NCI-H510A (cell line): ENCODE results near the gene MSLN.
"Not testable (repeated sequence)": the region's sequence is repeated elsewhere in the genome, so short reads cannot be mapped to it uniquely, and the experiment has no call there.

Source experiments
- DNase-seq: peaks from one replicate; lab custom pipeline; 2025; lab: John Stamatoyannopoulos, UW

MSLN gene

GRCh38 chr16:760065-760464 lies 469 bp upstream of the MSLN start:
- no peak for DNase-seq

DNA sequence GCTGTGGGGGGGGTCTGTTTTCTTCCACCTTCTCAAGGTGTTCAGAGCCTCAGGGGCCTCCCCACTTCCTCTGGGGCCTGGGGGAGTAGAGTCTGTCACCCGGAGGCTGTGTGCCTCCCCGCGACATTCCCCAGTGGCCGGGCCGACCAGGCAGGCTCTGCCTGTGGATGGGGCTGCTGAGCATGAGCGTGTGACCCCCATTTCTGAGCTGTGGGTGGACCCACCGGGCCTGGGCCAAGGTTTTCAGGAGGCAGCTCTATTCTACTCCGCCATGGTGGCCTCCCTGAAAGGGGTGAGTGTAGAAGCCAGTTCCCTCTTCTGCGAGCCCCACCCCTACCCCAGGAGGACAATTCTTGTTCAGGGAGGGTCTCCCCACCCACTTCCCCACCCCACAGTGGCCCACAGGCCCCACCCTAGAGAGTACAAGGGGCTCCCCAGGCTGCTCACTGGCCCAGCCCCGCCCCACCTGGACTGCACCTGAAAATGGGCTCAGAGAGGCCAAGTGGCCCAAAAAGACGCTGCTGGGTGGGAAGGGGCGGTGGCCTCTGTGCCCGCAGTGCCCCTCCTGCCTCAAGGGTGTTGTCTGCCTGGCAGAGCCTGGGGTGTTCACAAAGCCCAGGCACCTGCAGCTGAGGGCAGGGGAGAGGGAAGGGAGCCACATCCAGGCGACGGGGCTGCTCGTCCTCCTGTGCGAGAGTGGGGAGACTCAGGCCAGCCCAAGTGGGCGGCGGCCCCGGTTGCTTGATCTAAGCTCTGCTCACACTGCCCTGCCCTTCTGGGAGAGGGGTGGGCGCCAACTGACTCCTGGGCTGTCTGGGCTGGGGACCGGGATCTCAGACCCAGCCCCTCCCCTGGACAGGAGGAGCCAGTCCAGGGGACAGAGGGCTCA lies 1.3 kb downstream of the MSLN start:
- no peak for DNase-seq

GRCh38 chr16:762595-763268 lies 2.2 kb downstream of the MSLN start:
- DNase-seq = no peak

DNA sequence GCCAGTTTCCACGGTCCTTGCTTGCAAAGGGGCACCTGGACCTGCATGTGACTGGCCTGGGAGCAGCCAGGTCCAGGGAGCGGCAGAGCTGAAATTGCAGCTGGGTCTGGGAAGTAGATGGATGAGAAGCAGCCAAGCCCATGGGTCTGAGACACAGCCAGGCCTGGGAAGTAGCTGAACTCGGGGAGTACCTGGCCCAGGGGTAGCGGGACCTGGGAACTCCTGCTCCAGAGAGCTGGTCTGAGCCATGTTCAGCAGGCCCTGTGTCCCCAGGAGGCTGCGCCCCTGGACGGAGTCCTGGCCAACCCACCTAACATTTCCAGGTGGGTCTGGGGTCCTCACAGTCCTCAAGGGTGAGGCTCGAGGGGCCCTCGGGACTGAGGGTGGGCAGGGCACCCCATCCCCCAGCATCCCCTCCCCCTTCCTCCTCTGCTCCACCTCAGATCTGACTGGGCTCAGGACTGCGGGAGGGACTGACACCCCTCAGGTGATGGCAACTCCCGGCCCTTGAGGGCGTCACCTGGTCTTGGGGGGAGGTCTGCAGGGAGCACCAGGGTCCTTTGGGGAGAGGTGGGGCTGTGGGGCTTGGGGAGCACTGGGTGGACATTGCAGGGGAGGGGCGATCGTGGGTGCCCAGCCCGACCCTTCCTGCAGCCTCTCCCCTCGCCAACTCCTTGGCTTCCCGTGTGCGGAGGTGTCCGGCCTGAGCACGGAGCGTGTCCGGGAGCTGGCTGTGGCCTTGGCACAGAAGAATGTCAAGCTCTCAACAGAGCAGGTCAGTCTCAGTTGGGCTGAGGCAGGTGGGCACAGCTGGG lies 3.0 kb downstream of the MSLN start:
- DNase-seq = no peak

DNA sequence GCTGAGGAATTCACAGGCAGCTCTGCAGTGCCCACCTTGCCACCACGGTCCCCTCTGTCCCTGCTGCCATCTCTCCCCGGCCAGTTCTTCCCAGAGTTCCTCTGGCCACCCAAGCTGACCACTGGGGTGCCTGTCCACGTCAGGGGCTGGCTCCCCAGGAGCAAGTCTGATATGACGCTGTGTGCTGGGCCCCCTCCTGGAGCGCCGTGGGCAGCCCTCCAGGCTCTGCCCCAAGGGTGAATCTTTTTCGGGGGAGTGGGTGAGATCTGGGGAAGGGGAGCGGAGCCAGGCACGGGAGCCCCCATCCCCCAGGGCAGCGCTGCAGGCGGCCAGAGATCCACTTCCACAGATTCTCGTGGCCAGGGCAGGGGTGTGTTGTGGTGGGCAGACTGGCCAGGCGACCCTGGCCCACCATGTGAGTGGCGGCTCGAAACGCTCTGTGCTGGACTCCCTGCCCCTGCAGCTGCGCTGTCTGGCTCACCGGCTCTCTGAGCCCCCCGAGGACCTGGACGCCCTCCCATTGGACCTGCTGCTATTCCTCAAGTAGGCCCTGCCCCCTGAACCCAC lies 3.7 kb downstream of the MSLN start:
- DNase-seq = no peak

DNA sequence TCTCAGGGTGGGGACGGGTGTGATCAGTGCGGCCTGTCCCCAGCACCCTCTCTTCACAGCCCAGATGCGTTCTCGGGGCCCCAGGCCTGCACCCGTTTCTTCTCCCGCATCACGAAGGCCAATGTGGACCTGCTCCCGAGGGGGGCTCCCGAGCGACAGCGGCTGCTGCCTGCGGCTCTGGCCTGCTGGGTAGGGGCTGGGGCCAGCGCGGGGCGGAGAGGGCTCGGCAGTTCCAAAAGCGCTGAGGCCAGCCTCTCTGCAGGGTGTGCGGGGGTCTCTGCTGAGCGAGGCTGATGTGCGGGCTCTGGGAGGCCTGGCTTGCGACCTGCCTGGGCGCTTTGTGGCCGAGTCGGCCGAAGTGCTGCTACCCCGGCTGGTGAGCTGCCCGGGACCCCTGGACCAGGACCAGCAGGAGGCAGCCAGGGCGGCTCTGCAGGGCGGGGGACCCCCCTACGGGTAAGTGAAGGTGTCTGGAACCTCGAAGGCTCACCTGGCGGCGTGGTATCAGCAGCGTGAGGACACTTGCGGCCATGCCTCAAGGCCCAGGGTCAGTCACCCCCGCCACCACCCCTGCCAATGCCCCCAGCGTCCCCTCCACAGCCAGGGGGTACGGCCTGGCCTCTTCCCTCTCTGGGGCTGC lies 4.4 kb downstream of the MSLN start:
- DNase-seq = no peak

DNA sequence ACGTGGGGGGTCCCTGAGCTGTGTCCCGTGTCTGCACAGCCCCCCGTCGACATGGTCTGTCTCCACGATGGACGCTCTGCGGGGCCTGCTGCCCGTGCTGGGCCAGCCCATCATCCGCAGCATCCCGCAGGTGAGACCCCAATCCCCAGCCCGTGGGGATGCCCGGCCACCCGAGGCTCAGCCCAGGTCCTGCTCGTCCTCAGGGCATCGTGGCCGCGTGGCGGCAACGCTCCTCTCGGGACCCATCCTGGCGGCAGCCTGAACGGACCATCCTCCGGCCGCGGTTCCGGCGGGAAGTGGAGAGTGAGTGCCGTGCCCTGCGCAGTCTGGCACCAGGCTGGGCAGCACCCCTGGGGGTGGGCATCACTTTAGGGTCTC lies 4.9 kb downstream of the MSLN start:
- DNase-seq = no peak

GRCh38 chr16:766008-766819 lies 5.7 kb downstream of the MSLN start:
- no peak for DNase-seq

- DNase-seq = no peak
Observed at GRCh38 chr16:766820-767640, 6.5 kb downstream of the MSLN start.

GRCh38 chr16:767743-768235 lies 7.3 kb downstream of the MSLN start:
- DNase-seq = no peak

GRCh38 chr16:768428-768827 lies 7.9 kb downstream of the MSLN start:
- DNase-seq = no peak

DNA sequence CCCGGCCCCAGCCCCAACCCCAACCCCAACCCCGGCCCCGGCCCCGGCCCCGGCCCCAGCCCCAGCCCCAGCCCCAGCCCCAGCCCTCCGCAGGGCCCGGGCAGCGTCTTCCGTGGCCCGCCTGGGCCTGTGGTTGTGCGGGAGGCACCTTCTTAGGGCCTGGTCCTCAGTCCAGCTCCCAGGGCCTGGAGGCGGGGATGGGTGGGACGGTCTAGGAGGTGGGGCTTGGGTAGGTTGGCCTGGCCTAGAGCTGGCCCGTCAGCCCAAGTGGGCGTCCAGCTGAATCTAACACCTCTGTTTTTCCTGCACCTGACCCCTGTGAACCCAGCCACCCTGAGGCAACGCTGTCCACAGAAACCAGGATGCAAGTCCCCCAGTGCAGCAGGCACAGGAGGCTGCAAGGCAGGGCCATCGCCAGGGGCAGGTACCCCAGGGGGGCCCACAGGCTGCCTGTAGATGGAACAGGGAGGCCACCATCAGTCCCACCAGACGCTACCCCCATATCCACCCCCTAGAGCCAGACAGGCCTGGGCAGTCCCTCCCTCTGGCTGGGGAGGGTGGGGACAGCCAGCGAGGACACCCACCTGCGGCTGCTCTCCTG lies 8.8 kb downstream of the MSLN start:
- DNase-seq = no peak

DNA sequence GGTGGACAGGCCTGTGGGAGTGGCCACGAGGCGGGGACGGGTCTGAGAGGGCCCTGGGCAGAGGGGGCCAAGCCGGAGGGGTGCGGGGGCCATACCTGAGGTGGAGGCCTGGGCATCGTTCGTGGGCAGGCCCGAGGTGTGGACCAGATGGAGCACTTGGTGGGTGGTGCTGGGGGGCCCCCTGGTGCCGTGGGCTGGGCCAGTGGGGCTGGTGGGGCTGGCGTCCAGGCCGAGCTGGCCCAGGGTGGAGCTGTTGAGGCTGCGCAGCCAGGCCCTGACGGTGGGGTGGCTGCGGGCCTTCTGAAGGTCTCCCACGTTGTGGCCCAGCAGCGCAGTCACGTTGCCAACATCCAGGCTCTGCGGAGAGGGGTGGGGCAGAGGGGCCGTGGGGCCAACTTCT lies 9.4 kb downstream of the MSLN start:
- DNase-seq = no peak

- DNase-seq = no peak
Observed at GRCh38 chr16:770411-770810, 9.9 kb downstream of the MSLN start.

GRCh38 chr16:772959-773358 lies 12.4 kb downstream of the MSLN start:
- DNase-seq = no peak

DNA sequence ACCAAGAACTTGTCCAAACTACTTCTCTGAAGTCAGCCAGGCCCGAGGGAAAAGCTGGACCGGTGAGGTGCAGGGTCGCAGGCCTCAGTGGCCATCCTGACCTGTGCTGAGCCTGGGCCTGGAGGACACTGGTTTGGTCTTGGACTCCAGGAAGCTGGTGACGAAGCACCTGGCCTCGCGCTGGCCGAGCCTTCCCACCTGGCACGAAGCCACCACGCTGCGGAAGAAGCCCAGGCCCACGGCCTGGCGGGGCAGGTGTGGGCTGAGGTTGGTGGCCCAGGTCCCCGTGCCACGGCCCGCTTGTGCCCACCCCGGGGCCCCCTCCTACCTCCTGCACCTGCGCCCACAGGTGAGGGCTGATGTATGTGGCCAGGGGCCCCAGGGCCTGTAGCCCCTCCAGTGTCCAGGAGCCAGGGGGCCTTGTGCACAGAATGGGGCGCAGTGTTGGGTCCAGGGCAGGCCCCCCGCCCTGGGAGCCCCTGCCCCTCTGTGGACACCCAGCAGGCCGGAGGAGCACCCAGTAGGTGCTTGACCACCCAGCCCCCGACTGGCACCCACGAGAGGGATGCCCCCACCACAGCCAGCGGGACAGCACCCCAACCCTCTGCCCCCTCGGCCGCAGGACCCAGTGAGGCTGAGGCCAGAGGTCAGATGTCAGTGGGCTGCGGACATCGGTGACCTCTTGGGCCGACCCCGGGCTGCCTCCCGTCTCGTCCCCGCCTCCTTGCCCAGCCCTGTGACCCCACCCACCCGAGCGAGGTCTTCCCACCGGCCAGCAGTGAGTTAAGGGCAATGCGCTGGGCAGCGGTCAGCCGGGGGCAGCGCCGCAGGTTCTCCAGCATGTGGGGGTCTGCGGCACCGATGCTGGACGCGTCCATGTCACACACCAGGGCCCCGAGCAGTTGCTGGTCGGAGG lies 13.8 kb downstream of the MSLN start:
- DNase-seq = no peak

DNA sequence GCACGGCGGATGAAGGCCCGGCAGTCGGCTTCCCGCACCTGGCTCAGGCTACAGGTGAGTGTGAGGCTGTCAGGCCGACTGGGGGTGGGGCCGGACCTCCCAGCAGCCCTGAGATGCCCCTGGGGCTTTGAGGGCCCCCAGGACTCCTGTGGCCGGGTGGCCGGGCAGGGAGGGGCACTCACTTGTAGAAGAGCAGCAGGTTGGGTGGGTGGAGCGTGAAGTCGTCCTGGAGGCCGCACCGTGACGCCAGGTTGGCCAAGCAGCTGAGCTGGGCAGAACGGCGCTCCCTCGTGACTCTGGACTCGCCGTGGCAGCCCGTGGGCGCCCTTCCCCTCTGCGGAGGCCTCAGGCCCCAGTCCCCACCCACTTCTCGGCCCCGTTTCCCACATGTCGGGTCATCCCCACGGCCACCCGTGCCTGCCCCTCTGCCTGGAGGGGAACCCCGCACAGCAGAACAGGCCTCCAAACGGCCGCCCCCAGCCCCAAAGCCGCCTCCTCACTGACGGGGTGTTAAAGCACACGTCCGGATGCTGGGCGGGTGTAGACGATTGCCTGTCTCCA lies 14.8 kb downstream of the MSLN start:
- no peak for DNase-seq

DNA sequence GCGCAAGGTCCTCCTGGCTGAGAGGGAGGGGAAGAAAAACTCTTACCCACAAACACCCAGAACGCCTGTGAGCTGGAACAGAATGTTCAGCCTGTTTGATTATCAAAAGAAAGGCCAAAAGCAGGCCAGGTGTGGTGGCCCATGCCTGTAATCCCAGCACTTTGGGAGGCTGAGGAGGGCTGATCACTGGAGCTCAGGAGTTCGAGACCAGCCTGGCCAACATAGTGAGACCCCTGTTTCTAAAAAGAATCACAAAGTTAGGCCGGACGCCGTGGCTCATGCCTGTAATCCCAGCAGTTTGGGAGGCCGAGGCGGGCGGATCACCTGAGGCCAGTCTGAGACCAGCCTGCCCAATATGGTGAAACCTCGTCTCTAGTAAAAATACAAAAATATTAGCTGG lies 15.8 kb downstream of the MSLN start:
- DNase-seq = not testable (repeated sequence)
